Measurements from ENCODE around the gene RIC8B. TPM values are rescaled to one million over a fixed set of nuclear protein-coding genes. Genes with fewer than 3 reads are reported as not detected.

The RIC8B gene
- total RNA-seq, 1 donor from 2014 or later = 16.7 TPM

DNA sequence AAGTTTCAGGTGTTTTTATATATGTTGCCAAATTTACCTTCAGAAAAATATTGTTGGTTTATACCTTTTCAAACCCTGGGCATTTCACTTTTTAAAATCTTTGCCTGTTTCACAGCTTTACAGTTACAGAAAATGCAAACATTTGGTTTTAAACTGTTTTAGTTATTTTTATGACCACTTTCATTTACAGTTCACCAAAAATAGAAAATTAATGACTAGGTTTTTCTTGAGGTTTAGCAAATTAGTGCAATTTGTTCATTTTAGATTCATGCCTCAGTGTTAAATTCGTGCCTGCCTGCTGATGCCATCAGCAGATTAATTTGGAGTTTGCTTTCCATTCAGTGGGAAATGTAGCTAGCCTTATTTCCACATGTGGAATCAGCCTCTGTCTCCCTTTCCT lies 45.5 kb downstream of the RIC8B start:
- no peaks in the 10 kb centered on the region for H3K9me3 ChIP-seq
- H3K27me3 ChIP-seq (ENCODE audit: low read depth) = no peaks in the 10 kb centered on the region
- intact Hi-C loops (cut with DNase I) = no loop called here
- H3K36me3 ChIP-seq = peaks cover 6% of the 10 kb centered on the region
- ATAC-seq = no peak
- no peak overlapping the region for H3K27ac ChIP-seq
- H3K4me3 ChIP-seq = no peak overlapping the region
- H3K4me1 ChIP-seq = no peaks in the 10 kb centered on the region
- no peak for TF ChIP-seq CTCF (IDR thresholded peaks at IDR 0.05)
- DNase-seq = no peak

- ATAC-seq (no peak), DNase-seq (no peak)
- TF ChIP-seq CTCF (IDR thresholded peaks at IDR 0.05) = no peak
- Histone ChIP-seq H3K27me3 (ENCODE audit: low read depth) (no peaks in the 10 kb centered on the region), H3K27ac (no peak overlapping the region), H3K9me3 (no peaks in the 10 kb centered on the region), H3K4me3 (no peak overlapping the region), H3K4me1 (no peaks in the 10 kb centered on the region), H3K36me3 (no peaks in the 10 kb centered on the region)
- intact Hi-C loops (cut with DNase I) = no loop called here
Measured at GRCh38 chr12:106831699-106832098, 57.2 kb downstream of the RIC8B start.

- Histone ChIP-seq H3K4me1 (peaks cover 25% of the 10 kb centered on the region), H3K36me3 (peaks cover 5% of the 10 kb centered on the region), H3K27me3 (ENCODE audit: low read depth) (no peaks in the 10 kb centered on the region), H3K4me3 (no peak overlapping the region), H3K9me3 (no peaks in the 10 kb centered on the region), H3K27ac (no peak overlapping the region)
- DNase-seq (no peak), ATAC-seq (no peak)
- no peak for TF ChIP-seq CTCF (IDR thresholded peaks at IDR 0.05)
- intact Hi-C loops (cut with DNase I) = no loop called here
Measured at GRCh38 chr12:106837782-106838181, 63.3 kb downstream of the RIC8B start.

DNA sequence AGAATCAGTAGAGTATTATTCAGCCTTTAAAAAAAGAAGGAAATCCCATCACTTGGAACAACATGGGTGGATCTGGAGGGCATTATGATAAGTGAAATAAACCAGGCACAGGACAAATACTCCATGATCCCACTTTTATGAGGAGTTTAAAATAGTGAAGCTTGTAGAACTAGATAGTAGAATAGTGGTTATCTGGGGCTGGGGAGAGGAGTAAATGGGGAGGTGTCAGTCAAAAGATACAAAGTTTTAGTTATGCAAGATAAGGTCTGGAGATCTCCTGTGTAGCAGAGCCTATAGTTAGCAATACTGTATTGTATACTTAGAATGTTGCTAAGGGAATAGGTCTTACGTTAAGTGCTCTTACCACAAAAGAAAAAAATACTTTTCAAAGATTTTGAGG lies 64.9 kb downstream of the RIC8B start:
- Histone ChIP-seq H3K27me3 (ENCODE audit: low read depth) (no peaks in the 10 kb centered on the region), H3K36me3 (peaks cover 16% of the 10 kb centered on the region), H3K27ac (no peak overlapping the region), H3K9me3 (no peaks in the 10 kb centered on the region), H3K4me3 (no peak overlapping the region), H3K4me1 (peaks cover 25% of the 10 kb centered on the region)
- intact Hi-C loops (cut with DNase I) = no loop called here
- DNase-seq (no peak), ATAC-seq (no peak)
- no peak for TF ChIP-seq CTCF (IDR thresholded peaks at IDR 0.05)

GRCh38 chr12:106840243-106840642 lies 65.8 kb downstream of the RIC8B start:
- Histone ChIP-seq H3K9me3 (no peaks in the 10 kb centered on the region), H3K36me3 (peaks cover 20% of the 10 kb centered on the region), H3K27me3 (ENCODE audit: low read depth) (no peaks in the 10 kb centered on the region), H3K27ac (no peak overlapping the region), H3K4me3 (no peak overlapping the region), H3K4me1 (peaks cover 25% of the 10 kb centered on the region)
- no peak for TF ChIP-seq CTCF (IDR thresholded peaks at IDR 0.05)
- intact Hi-C loops (cut with DNase I) = no loop called here
- ATAC-seq (peak; percentile 64 to 72), DNase-seq (no peak)
